Kidney (tissue), 14 donors: ENCODE results near the gene DGKG. TPM values are rescaled to one million over a fixed set of nuclear protein-coding genes. Genes with fewer than 3 reads are reported as not detected.

Experiments
- DNase-seq, 5 donors: peaks; one replicate each; pipeline ENCODE4 v3.0.0-alpha.2; 2013 to 2020
- FAIRE-seq: peaks from 2 replicates; lab custom pipeline; 2012; peaks lifted over from hg19 to GRCh38; lab: Jason Lieb, UNC
- H3K27ac ChIP-seq, 2 donors: one replicate each; pipeline ENCODE4 v1.7.0; 2013; ENCODE audit warnings: low read depth in 2 of 2, low read length in 2 of 2, inconsistent platforms in 1 of 2
- H3K27me3 ChIP-seq: one replicate; pipeline ENCODE4 v1.7.1; 2013; ENCODE audit warnings: low read length, inconsistent platforms; ENCODE audit not compliant: control insufficient read depth, insufficient read depth
- H3K36me3 ChIP-seq, 3 donors: one replicate each; pipeline versions ENCODE4 v1.7.0 to v1.7.1; 2013; ENCODE audit warnings: low read length in 3 of 3, control low read depth in 1 of 3, inconsistent platforms in 1 of 3; ENCODE audit not compliant: insufficient read depth in 3 of 3, control insufficient read depth in 2 of 3
- H3K4me1 ChIP-seq, 3 donors: one replicate each; pipeline versions ENCODE4 v1.7.0 to v1.7.1; 2013; ENCODE audit warnings: low read length in 3 of 3, inconsistent platforms in 1 of 3, low read depth in 1 of 3; ENCODE audit not compliant: control insufficient read depth in 2 of 3, insufficient read depth in 2 of 3
- H3K4me3 ChIP-seq, 3 donors: one replicate each; pipeline versions ENCODE4 v1.7.0 to v1.8.1; 2013; ENCODE audit warnings: low read length in 3 of 3, control low read depth in 1 of 3, inconsistent platforms in 1 of 3
- H3K9ac ChIP-seq, 3 donors: one replicate each; pipeline versions ENCODE4 v1.7.0 to v1.7.1; 2013; ENCODE audit warnings: low read length in 3 of 3, control low read depth in 1 of 3, inconsistent platforms in 1 of 3
- H3K9me3 ChIP-seq, 3 donors: one replicate each; pipeline versions ENCODE4 v1.7.0 to v1.7.1; 2013; ENCODE audit warnings: low read length in 3 of 3, control low read depth in 1 of 3, inconsistent platforms in 1 of 3; ENCODE audit not compliant: control insufficient read depth in 2 of 3, insufficient read depth in 1 of 3
- intact Hi-C: fragments of 100-400 bp; cut with DNase I; formaldehyde crosslinking; loops from one replicate; pipeline ENCODE4 v1.11.1; 2022
- polyA plus RNA-seq: library from polyadenylated mRNA; stranded (reverse); fragments of 350-450 nt; fragmentation: Illumina TruSeq; extraction: RNeasy Lipid Tissue Mini Kit (QIAGEN cat#74804); gene quantifications from one replicate; pipeline ENCODE4 v1.2.3, GENCODE V29; 2014; ENCODE audit warnings: low read depth, low replicate concordance; ENCODE audit not compliant: insufficient read depth
- total RNA-seq: library from RNA; stranded (reverse); fragmentation: NEBNext Ultra II Directional; extraction: Animal tissue kit (Norgen Biotek cat#: 25700); gene quantifications from one replicate; pipeline ENCODE4 v1.2.1, GENCODE V29; 2021
- TF ChIP-seq, protein P1 (sequence below): IDR thresholded peaks from 3 replicates; pipeline ENCODE4 v1.5.1; 2012; ENCODE audit warnings: mild to moderate bottlenecking, moderate library complexity, borderline replicate concordance; ENCODE audit not compliant: insufficient read depth; ENCODE audit errors: extremely low read depth
- donor health status: control.
- donor health status: control.
- donor health status: control.
- donor health status: control.
- donor health status: control.
- donor health status: DM: yes; HTN: yes; CAD: no.
- donor health status: Normal renal cell carcinoma (clear cell type).

Gene DGKG
- total and polyA plus RNA-seq, 2 donors from 2014 or later, result 0.95 to 11.4 TPM

DNA sequence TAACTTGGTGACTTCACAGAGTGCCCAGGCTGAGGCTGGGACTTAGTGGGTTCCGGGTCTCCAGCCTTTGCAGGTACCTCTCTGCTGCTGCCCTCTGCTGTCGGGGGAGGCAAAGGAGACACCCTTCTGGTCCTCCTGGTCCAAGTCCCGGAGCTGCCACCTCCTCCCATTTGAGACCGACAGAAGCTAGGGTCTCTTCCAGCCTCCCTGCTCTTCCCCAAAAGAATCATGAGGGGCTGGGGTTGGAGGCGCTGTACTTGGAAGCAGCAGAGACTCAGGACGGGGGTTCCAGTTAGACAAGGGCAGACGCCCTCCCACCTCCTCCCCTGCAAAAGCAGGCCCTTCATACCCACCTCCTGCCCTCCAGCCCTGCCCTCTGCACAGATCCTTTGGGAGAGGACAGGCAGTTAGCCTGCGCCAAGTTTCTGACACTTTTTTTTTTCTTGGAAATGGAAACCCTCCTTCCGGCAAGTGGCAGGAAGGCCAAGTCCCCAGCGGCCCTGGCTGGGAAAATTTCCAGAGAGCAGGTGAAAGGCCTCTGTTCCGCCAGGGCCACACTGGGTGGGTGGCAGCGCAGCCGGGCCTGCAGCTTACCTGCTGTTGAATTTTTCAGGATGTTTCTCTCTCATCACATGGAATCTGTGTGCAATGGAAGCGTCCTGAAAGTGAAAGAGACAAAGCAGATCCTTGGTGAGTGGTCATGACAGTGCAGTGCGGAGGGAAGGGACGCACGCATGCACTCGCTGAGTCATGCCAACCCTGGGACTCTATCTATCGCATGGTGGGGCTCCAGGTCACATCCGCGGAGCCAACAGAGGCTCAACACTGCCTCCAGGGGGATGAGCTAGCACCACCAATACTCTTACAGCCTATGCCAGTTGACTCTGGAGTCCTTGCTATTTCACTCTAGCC is 119.9 kb downstream of the DGKG start:
- TF ChIP-seq, protein P1, sequence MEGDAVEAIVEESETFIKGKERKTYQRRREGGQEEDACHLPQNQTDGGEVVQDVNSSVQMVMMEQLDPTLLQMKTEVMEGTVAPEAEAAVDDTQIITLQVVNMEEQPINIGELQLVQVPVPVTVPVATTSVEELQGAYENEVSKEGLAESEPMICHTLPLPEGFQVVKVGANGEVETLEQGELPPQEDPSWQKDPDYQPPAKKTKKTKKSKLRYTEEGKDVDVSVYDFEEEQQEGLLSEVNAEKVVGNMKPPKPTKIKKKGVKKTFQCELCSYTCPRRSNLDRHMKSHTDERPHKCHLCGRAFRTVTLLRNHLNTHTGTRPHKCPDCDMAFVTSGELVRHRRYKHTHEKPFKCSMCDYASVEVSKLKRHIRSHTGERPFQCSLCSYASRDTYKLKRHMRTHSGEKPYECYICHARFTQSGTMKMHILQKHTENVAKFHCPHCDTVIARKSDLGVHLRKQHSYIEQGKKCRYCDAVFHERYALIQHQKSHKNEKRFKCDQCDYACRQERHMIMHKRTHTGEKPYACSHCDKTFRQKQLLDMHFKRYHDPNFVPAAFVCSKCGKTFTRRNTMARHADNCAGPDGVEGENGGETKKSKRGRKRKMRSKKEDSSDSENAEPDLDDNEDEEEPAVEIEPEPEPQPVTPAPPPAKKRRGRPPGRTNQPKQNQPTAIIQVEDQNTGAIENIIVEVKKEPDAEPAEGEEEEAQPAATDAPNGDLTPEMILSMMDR, result peak; percentile 17
- FAIRE-seq, result no peak
- Histone ChIP-seq H3K27ac (no peak overlapping the region), H3K4me1 (peaks cover 0 to 4% (median 3%) of the 10 kb centered on the region in 3 donors), H3K9ac (no peak overlapping the region), H3K27me3 (no peaks in the 10 kb centered on the region), H3K36me3 (no peaks in the 10 kb centered on the region), H3K4me3 (peak overlapping the region in 2 of 3 donors; percentile 43 to 47), H3K9me3 (no peaks in the 10 kb centered on the region)
- peak in 4 of 5 donors; percentile 43 to 85 (median 57) for DNase-seq
- intact Hi-C loops, result no loop called here

DNA sequence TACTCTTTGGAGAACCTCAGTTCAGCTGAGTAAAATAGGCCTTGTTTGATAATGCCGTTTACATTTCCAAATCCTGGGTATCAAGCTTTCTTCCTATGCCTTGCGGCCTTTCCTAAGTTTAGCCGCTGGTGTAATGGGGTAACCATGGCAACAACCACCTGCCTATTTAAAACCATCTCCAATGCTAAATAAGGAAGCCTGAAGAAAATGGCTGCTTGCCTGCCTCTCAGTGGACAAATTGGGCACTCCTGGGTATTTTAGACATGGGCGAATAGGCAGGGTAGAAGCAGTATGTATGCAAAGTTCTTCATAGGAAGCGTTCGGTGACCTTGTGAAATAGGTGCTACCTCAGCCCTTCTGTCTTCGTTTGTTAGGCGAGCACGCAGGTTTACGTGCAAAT is 122.7 kb downstream of the DGKG start:
- Histone ChIP-seq H3K27ac (no peak overlapping the region), H3K36me3 (no peaks in the 10 kb centered on the region), H3K27me3 (no peaks in the 10 kb centered on the region), H3K9ac (no peak overlapping the region), H3K4me3 (no peak overlapping the region), H3K9me3 (no peaks in the 10 kb centered on the region), H3K4me1 (peaks cover 0 to 4% (median 3%) of the 10 kb centered on the region in 3 donors)
- intact Hi-C loops, result no loop called here
- DNase-seq (peak in 3 of 5 donors; percentile 27 to 56 (median 54)), FAIRE-seq (no peak)
- TF ChIP-seq, protein P1, result no peak

DNA sequence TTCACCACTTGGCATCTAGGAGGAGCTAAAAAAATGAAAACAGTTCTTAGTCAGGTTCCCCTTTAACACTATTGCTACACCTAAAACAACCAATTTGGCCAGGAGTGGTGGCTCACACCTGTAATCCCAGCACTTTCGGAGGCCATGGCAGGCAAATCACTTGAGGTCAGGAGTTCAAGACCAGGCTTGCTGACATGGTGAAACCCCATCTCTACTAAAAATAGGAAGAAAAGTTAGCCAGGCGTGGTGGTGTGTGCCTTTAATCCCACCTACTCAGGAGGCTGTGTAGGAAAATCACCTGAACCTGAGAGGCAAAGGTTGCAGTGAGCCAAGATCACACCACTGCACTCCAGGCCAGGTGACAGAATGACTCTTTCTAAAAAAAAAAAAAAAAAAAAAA is 124.1 kb downstream of the DGKG start:
- Histone ChIP-seq H3K9ac (no peak overlapping the region), H3K27ac (no peak overlapping the region), H3K4me3 (no peak overlapping the region), H3K4me1 (peaks cover 0 to 4% (median 3%) of the 10 kb centered on the region in 3 donors), H3K27me3 (no peaks in the 10 kb centered on the region), H3K36me3 (no peaks in the 10 kb centered on the region), H3K9me3 (no peaks in the 10 kb centered on the region)
- no peak for FAIRE-seq
- TF ChIP-seq, protein P1, result no peak
- intact Hi-C loops, result no loop called here
- no peak for DNase-seq
